Stimulated activated CD4-positive, alpha-beta T cell treated with anti-CD3 and anti-CD28 coated beads, Interleukin-2, amount 100 ng/mL, for 48 hours (primary cell): Measurements from ENCODE around the gene ACAT1.
"Not testable (repeated sequence)": the region's sequence is repeated elsewhere in the genome, so short reads cannot be mapped to it uniquely, and the experiment has no call there.

Experiments used
- DNase-seq, 2 donors: peaks; one replicate each; pipeline ENCODE4 v3.0.0-alpha.2; 2020

The ACAT1 gene

DNA sequence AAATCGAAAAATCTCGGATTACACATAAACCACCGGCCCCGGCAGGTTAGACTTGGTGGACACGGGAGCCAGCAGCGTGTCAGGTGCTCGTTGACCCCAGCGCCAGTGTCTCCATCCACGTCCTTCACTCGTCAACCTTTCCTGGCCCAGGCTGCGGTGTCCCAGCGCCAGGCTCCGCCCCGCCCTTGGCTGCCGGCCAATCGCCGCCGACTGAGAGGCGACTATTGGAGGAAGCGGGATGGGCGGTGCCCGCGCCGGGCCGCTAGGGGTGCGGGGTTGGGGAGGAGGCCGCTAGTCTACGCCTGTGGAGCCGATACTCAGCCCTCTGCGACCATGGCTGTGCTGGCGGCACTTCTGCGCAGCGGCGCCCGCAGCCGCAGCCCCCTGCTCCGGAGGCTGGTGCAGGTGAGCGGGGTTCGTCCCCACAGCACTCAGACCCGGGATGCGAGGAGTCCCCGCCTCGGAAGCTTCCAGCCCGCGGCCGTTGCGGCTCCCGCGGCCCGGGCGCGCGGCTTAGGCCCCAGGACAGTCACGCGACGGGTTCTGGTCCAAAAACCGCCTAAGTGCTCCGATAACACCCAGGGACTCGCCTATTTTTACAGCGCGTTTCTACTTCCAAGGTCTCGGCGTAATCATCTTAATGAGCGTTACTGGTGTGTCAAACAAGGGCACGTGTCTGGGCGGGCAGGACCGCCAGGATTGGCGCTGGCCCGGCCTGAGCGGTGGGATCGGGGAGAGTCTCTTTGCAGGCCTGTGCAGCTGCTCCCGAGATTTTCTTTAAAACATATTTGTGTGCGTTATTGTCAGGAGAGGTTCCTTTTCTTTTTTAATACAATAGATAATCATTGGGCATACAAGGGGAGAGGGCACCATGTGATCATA is at the start of gene ACAT1:
TSS of gene ACAT1 (plus strand) at position 294 of the 882 bp plus-strand sequence. CDS start at position 334, 40 bp downstream.
- DNase-seq: peak; percentile 96 to 97

DNA sequence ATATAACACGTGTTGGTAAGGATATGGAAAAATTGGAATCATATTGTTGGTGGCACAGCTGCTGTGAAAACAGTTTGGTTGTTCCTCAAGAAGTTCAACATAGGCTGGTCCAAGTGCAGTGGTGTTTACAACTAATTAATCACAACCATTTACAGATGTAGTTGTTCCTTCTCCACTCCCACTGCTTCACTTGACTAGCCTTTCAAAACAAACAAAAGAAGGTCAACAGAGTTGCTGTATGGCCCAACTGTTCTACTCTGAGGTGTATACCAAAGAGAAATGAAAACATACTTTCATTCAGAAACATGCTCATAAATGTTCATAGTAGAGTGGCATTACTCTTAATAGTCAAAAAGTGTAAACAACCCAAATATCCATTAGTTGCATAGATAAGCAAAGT is 36.6 kb upstream of the ACAT1 start:
- DNase-seq: no peak

DNA sequence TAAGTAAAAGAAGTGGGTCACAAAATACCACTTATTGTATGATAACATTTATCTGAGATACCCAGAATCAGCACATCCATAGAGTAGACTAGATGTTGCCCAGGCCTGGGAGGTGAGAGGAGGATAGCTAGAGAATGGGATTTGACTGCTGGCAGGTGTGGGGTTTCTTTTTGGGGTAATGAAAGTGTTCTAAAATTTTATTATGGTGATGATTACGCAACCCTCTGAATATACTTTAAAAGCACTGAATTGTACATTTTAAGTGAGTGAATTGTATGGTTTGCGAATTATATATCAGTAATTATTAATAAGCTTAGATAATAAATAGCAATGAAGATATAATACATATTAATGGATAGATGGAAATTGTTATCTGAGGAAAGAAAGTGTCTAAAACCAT is 35.7 kb upstream of the ACAT1 start:
- DNase-seq: no peak

DNA sequence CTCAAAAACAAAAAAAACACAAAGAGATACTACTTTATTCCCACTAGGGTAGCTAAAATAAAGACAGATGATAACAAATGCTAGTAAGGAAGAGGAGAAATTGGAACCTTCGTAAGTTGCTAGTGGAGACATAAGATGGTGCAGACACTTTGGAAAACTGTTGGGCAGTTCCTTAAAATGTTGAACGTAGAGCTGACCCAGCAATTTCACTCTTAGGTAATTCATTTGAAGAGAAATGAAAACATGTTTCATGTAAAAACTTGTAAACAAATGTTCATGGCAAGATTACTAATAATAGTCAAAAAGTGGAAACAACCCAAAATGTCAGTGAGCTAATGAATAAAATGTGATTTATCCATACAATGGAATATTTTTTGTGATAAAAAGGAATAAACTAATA is 29.2 kb upstream of the ACAT1 start:
- no peak for DNase-seq

DNA sequence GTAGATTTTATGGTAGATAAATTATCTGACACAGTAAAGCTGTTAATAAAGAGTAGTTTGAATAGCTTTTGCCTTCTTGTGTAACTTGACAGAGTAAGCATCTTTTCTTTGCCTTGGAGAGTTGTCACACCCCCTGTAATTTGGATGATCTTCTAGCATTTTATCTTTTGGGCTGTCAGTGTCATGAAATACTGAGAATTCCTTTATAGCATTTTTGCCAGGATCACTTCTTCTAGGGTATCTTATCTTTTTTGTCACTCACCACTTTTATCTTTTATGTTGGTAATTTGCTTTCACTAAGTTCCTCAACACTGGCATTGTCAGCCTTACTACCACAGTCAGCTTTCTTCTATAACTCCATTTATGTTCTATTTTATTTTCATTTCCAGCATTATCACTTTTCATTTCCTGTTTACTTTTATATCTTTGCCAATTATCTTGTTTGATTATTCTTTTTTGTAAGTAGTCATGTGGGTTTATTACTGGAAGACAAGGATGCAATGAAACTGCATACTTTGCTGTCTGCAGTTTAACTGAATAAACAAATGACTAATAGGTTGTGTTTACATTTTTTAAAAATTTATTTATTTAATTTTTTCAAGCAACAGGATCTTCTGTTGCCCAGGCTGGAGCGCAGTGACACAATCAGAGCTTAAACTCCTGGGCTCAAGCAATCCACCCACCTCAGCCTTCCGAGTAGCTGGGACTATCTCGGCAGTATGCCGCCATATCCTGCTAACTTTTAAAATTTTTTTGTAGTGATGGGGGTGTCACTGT is 28.1 kb upstream of the ACAT1 start:
- DNase-seq: no peak

DNA sequence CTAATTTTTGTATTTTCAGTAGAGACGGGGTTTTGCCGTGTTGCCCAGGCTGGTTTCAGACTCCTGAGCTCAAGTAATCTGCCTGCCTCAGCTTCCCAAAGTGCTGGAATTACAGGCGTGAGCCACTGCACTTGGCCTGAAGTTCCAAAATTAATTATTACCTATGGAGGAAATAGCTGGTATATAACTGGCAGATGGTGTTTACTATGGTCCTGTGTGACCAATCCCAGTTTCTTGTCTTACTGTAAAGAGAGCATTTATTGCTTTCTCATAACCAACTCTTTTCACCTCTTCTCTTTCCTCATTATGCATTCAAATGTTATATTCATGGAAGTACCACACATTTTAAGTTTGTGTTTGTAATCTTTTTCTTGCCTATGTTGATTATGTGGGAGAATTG is 24.2 kb upstream of the ACAT1 start:
- DNase-seq: no peak

DNA sequence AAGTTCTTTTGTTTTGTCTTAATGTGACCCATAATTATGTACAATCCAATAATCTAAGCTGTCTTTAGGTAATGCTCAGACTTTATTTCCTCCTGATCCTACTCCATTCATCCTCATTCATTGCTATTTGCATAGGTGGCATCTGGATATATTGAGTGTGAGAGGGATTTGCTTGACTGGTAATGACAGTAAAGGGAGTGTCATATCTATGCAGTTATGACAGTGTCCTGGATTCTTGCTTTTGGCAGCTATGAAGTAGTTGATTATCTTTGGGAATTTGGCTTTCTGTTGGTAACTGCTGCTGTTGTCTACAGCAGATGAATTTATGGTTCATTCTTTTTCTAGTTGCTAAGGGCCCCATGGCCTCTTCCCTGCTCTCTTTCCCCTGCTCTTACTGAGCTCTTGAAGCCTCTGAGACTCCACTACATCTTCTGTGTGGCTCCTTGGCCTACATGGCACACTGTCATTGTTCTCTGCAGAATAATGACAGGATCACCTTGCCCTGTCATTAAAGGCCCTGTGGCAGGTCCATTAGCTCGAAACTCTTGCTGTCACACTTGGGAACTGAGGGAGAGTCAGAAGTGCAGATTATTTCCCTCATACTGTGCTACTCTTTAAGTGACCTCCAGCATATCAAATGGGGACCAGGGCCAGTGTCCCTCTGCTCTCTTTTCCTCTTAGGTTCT is 20.1 kb upstream of the ACAT1 start:
- no peak for DNase-seq

DNA sequence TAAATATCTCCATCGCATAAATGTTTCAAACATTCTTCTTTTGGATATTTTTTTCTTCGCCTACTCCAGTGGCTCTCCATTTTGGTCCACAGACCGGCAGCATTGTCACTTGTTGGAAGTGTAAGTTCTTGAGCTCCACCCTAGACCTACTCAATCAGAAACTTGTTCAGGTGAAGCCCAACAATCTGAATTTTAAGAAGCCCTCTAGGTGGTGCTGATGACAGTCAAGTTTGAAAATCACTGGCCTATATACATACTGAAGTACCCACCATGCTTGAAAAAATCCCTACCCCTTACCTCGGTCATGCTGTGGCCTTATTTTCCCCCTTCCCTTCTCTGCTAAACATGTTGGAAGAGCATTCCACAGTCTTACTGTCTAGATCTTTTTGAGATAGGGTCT is 10.2 kb upstream of the ACAT1 start:
- DNase-seq: no peak

DNA sequence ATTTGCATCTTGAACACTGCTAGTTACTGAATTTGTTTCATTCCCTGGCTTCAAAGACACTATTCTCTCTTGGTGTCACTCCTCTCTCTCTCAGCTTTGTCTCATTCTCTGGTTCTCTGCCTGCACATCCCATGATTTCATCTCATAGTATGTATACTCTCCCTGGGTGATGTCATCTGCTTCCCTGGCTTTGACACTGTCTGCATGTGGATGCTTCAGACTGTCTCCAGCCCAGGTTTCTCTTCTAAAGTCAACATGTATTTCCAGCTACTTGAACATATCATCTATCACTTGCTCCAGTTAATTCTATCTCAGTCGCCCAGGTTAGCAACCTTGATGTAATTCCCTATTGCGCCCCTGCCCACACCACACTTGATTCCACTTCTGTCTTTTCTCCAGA is 9.3 kb upstream of the ACAT1 start:
- DNase-seq: no peak

DNA sequence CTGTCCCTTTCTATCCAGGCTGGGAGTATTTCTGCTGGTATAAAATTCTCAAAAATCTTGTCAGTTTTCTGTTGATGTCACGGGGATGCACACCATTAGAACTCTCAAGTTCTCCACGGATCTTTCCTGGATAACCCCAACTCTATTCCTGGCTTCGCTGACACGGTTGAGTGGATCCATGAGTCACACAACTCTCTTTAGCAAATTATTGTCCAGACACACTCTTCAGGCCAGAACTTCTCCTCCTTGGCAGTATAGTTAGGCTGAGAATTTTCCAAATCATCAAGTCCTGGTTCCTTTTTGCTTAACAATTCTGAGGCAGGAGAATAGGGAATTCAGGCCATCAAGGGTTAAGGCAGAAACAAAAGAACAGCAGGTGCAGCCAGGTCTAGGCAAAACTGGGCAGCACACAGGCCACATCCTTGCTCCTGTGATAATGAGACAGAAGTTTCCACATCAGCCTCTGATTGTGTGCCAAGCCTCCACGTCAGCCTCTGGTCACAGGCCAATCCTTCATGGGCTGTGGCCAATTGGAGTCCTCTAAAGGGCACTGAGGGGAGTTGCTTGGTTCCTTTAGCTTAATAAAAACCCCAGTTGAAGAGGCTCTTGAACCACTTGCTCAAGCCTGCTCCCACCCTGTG is 5.7 kb upstream of the ACAT1 start:
- DNase-seq: no peak

DNA sequence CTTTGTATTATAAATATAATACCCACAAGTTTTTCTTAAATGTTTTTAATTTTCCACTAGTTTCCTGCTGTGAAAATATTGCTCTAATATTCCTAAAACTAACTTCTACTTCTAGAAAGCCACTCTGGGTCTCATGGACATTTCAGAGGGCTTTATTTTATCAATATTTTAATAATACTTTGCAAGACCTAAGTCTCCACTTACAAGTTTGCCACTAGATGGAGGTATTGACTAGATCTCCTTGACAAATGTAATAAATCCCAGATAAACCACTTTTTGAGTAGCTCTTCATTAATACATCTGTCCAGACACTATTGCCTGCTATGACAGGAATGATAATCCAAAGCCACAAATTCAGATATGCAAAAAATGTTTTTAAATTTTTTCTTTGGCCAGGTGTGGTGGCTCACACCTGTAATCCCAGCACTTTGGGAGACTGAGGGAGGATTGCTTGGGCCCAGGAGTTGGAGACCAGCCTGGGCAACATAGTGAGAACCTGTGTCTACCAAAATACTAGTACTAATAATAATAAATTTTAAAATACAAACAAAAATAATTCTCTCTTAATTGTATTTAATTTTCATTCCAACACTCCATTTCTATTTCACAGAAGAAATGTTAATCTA is 3.5 kb upstream of the ACAT1 start:
- DNase-seq: no peak

DNA sequence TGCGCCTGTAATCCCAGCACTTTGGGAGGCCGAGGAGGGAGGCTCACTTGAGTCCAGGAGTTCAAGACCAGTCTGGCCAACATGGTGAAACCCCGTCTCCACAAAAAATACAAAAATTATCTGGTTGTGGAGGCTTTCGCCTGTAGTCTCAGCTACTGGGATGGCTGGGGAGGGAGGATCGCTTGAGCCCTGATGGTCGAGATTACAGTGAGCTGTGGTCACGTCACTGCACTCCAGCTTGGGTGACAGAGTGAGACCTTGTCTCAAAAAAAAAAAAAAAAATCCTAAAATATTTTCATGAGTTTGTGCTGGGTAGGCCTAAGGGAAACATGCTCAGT is 462 bp upstream of the ACAT1 start:
- DNase-seq: not testable (repeated sequence)

DNA sequence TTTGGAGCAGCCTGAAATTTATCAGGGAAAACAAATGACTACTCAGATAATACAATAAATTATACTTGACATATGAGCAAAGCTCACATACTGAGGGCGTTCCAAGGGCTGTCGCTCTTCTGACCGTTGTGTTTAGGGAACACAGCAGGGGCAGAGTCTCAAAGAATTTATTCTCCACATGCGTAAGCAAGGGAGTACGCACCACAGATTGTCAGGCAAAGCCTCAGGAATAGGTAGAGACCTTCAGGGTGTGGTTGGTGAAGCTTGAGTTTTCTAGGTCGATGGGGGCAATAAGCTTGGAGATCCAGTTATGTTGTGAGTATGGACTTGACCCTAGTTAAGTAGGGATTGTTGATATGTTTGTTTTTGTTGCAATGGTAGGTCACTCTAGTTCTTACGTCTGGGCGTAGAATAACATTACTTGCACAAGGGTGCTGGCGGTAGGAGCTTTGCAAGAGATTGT is 830 bp downstream of the ACAT1 start:
- DNase-seq: no peak

DNA sequence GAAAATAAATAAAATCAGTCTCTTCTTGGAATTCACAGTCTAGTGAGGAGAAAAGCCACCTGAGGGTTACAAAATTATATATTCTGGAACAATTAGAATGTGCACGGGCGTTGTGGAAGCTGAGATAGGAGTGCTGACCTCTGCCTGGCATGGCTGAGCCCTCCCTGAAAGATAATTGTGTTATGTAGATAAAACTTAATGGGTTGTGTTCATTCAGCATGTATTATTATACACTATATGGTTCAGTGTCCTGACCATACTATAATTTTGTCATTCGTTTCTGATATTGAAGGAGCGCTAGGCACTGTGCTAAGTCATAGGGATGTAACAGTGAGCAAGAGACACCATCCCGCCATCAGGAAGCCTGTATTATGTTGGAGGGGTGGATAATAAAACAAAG is 3.7 kb downstream of the ACAT1 start:
- no peak for DNase-seq

DNA sequence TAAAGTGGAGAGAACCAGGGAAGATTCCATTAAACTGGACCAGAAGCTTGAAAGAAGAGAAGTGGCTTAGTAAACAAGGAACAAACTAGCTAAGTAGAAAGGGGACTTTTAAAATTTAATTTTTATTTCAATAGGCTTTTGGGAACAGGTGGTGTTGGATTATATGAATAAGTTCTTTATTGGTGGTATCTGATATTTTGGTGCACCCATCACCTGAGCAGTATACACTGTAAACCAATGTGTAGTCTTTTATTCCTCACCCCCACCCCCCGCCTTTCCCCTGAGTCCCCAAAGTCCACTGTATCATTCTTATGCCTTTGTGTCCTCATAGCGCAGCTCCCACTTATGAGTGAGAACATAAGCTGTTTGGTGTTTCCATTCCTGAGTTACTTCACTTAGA is 7.4 kb downstream of the ACAT1 start:
- DNase-seq: no peak

DNA sequence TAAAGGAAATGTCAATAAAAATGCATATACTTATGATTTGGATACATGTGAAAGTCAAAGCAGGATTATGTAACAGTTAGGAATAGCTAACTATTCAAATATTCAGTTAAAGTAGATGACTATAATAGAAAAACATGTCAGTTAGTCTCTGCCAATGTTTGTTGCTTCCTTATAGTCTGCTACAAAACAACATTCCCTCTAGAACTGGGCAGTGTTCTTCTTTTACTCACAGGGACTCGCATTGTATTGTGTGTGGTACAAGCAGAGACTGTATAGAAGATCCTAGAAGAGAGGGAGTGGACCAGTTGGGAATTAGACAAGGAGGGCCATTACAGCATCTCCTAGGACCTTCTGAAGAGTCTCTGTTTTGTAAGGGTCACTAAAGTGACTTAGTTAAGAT is 10.6 kb downstream of the ACAT1 start:
- no peak for DNase-seq

DNA sequence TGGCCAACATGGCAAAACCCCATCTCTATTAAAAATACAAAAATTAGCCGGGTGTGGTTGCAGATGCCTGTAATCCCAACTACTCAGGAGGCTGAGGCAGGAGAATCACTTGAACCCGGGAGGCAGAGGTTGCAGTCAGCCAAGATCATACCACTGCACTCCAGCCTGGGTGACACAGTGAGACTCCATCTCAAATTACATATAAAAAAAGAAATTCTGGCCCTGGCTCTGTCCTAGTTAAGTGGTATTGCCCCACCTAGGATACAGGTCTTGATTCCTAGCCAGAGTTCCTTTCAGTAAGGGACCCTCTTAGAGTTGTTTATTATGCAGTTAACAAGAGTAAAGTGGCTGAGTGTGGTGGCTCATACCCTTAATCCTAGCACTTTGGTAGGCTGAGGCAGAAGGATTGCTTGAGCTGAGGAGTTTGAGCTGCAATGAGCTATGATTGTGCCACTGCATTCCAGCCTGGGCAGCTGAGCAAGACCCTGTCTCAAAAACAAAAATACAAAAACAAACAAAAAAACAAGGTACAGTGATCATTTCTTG is 11.7 kb downstream of the ACAT1 start:
- DNase-seq: not testable (repeated sequence)

DNA sequence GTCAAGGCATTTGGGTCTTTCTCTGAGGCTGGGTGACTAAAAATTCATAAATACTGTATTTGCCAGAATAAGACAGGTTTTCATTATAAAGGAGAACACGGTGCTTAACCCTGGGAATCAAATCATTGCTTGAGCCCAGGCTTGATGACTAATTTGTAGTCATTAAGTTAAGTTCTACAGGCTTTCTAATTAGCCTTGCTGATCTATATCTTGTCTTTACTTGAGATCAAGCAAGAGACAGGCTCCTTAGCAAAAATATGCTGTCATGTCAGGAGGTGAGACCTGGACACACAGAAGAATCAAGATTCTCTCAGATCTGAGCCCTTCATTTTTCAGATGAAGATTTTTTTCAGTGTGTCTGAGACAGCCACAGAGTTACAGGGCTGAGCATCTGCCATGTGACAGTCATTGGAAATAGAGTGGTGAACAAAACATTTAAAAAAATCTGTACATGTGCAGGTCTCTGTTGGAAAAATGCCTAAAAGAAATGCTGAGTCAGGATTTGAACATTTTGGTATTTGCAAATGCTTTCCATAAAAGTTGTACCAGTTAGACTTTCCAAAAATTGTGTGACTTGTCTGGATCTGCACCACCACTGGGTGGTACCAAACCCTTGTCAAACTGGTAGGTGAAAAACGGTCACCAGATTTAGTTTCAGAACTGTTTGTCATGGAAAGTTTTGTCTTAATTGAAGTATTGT is 14.6 kb downstream of the ACAT1 start:
- DNase-seq: peak in 1 of 2 donors; percentile 15

DNA sequence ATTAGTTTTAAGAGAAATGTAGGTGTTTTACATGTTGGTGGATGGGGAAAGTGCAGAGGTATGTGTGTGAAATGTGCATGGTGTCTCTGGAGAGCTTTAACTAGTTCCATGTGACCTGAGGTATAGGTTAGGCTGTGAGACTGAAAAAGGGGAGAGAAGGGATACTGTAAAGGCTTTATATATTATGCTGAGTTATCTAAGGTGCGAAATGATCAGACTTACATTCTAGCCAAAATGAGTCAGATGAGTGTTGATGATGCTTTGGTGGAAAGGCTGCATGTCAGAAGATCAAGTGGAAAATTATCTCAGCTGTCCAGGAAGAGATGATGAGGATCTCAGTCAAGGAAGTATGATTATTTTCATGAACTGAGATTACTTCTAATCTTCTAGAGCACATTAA is 15.8 kb downstream of the ACAT1 start:
- DNase-seq: no peak

DNA sequence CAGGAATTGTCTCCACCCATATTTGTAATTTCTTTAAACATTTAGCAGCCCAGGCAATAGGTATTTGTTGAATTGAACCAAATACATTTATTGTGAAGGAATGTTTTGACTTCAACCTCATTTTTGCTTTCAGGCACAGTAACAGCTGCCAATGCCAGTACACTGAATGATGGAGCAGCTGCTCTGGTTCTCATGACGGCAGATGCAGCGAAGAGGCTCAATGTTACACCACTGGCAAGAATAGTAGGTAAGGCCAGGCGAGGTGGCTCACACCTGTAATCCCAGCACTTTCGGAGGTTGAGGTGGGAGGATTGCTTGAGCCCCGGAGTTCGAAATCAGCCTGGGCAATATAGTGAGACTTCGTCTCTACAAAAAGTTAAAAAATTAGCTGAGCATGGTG is 20.9 kb downstream of the ACAT1 start:
- DNase-seq: no peak

DNA sequence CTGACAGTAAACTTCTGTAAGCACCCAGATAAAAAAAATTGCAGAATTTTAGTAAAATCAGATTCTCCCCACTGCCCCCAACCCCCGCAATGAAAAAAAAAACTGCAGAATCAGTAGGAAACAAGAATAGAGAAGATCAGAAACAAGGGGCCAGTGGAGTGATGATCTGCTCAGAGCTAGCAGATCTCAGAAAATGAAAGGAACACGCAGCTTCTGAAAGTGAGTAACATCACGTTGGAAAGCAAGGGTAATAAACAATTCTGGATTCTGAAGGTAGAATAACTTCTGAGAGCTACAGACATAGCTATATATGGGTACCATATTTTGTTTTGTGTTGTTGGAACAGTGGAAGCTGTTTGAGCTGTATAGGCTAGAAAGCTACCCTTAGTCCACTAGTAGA is 23.2 kb downstream of the ACAT1 start:
- DNase-seq: no peak

DNA sequence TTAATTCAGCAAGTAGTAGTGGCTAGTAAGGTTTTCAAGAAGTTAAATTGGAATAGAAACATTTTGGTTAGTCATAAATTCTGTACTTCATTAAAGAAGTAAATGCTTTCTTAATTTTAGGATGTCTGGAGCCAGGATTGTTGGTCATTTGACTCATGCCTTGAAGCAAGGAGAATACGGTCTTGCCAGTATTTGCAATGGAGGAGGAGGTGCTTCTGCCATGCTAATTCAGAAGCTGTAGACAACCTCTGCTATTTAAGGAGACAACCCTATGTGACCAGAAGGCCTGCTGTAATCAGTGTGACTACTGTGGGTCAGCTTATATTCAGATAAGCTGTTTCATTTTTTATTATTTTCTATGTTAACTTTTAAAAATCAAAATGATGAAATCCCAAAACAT is 25.8 kb downstream of the ACAT1 start:
- no peak for DNase-seq
